GM20000 (cell line): ENCODE measurements around the gene KIAA0825.

Source experiments
- DNase-seq: peaks from one replicate; pipeline ENCODE4 v3.0.0; 2012; ENCODE audit warnings: low spot score
- TF ChIP-seq, protein P1 (sequence below): IDR thresholded peaks from 2 replicates; pipeline ENCODE4 v1.5.1; 2012; ENCODE audit warnings: mild to moderate bottlenecking, control low read depth; ENCODE audit errors: extremely low read depth, missing control alignments

KIAA0825 gene

DNA sequence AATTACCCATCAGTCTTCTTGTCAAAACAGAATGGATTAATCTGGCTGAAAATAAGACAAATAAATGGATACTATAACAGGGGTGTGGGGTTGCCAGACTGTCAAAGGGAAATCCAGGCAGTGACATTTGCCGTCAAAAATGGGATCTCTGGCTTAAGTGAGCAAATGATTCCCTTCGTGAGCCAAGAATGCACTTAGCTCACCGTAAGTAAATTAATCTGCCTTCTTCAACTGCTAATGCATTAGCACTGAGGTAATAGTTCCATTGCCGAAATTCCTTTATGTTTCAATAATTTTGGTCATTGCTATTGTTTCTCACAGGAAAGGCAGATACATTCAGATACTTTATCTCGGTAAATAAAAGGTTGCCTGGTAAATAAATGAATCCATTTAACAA lies 377.8 kb downstream of the KIAA0825 start:
- TF ChIP-seq, protein P1, sequence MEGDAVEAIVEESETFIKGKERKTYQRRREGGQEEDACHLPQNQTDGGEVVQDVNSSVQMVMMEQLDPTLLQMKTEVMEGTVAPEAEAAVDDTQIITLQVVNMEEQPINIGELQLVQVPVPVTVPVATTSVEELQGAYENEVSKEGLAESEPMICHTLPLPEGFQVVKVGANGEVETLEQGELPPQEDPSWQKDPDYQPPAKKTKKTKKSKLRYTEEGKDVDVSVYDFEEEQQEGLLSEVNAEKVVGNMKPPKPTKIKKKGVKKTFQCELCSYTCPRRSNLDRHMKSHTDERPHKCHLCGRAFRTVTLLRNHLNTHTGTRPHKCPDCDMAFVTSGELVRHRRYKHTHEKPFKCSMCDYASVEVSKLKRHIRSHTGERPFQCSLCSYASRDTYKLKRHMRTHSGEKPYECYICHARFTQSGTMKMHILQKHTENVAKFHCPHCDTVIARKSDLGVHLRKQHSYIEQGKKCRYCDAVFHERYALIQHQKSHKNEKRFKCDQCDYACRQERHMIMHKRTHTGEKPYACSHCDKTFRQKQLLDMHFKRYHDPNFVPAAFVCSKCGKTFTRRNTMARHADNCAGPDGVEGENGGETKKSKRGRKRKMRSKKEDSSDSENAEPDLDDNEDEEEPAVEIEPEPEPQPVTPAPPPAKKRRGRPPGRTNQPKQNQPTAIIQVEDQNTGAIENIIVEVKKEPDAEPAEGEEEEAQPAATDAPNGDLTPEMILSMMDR, result no peak
- DNase-seq, result no peak

DNA sequence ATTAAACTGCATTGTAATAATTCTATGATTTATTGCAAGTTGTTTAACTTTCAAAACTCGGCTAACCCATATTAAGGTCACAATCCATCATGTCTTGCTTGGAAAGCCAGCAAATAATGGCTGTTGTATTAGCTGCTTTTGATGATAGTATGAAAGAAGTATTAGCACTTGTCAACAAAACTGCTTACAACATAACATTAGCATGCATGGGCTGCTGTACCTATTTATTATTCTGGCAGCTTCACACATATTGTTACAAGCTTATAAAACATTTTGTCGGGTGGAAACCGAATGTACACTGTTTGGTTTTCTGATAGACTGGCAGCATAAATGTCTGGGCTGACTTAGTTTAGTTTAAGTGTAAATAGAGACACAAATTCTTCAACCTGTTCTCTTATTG lies 378.3 kb downstream of the KIAA0825 start:
- TF ChIP-seq, protein P1, result no peak

DNA sequence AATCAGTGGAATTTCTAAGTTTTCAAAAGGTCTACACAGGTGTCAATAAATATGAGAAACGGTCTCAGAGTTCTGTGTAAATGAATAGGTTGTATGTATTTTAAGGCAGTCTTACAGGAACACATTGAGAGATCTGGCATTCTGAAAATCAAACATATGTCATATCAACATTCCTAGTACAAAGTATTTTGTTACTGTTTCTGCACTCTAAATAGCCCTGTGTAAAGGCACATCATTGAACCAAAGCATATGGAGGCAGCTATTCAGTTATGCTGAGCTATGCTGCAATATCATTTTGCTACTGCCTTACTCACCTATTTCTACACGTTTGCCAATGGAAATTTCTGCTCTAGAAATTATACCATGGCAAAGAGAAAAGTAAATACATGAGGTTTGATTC lies 379.1 kb downstream of the KIAA0825 start:
- no peak for DNase-seq
- TF ChIP-seq, protein P1, result no peak

More for the DNA sequence above, 378.3 kb downstream of the KIAA0825 start:
- no peak for DNase-seq

DNA sequence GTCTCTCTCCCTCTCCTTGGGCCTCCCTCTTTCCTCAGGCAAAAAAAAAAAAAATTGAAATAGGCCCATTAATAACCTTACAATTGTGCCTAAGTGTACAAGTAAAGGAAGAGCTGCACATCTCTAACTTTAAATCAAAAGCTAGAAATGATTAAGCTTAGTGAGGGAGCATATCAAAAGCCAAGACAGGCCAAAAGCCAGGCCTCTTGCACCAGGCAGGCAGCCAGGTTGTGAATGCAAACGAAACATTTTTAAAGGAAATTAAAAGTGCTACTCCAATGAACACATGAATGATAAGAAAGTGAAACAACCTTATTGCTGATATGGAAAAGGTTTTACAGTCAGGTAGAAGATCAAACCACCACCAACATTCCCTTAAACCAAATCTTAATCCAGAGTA lies 383.4 kb downstream of the KIAA0825 start:
- TF ChIP-seq, protein P1, result no peak
- no peak for DNase-seq

DNA sequence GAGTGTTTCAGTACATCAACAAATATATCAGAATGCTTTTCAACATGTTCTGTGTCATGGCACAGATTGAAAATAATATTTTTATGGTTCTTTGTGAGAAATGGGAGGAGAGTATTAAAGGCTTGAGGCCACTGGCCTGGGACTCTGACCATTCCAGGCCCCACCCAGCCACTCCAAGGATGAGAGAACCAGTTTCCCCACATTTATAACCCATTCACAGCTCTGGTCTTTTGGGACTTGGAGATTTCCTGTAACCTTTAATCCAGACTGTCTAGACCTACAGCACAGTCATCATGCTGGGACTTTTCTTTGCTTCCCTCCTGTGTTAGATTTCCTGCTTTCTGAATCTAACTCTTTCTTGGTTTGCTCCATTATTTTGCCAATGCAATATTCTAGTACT lies 389.6 kb downstream of the KIAA0825 start:
- no peak for DNase-seq
- TF ChIP-seq, protein P1, result no peak

DNA sequence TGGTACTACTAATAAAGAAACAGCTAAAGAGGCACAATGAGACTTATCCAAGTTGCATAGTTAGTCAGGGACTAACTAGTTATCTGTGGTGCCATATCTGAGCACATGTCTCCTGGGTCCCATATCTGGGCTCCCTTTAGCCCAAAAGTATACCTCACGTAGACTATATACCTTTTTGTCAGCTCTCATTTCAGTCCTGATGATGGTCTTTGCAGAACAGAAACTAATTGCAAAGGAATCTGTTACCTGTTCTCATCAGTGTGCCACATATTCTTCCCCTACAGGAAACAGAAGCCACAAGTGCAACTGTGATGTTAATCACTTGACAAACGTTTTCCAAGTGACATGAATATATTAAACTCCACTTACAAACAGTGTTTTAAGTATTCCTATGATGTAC lies 395.2 kb downstream of the KIAA0825 start:
- TF ChIP-seq, protein P1, result no peak
- DNase-seq, result no peak

DNA sequence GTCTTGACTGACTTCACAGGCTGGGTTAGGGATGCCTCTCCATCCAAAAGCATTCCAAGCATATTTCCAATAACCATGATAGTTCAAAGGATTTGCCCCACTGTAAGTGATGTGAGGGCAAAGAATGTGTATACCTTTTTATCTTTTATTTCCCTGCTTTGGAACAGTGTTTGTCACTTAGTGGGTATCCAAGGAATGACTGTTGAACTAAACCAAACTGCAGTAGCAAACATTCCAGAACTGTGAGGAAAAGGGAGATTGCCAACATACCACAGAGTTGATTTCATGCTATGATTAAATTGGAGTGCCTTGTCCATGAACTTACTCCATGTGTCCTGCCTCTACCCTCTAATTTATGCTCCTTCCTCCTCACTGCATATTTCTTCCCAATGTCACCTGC lies 400.0 kb downstream of the KIAA0825 start:
- TF ChIP-seq, protein P1, result no peak
- no peak for DNase-seq
